Measurements from ENCODE around the gene ATG14.

ATG14 gene

DNA sequence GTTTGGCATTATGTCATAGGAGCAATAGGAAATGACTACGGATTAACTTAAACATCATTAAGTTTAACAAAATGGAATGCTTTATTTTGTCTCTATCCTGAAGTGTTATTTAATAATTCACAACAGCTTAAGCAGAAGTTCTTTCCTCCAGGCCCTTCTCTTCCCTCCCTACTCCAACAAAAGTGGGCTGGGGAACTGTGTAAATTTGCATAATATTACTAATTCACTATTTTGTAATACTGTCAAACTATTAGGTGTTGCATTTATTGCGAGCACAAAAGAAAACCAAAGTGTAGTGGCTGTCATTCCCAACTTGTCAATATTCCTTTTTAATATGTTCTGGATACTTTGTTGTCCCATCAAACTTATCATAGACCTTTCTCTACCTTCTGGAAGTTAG, 69.8 kb downstream of the ATG14 start:
- no peak overlapping the region for H3K23ac ChIP-seq (ENCODE audit: low read length in 2 of 2)
- no peaks in the 10 kb centered on the region for H3K4me1 ChIP-seq (ENCODE audit: control insufficient read depth, insufficient read depth, low read depth, low read length)
- no peaks in the 10 kb centered on the region for H3K27me3 ChIP-seq (ENCODE audit: control insufficient read depth in 1 of 2, insufficient read depth in 1 of 2, low read length in 2 of 2)
- no peak overlapping the region for H2AK5ac ChIP-seq (ENCODE audit: low read length, severe bottlenecking)
- H4K8ac ChIP-seq (ENCODE audit: low read length) = no peak overlapping the region
- H2BK5ac ChIP-seq (ENCODE audit: low read depth, low read length, poor library complexity, severe bottlenecking) = no peak overlapping the region
- no peak overlapping the region for H3K9ac ChIP-seq (ENCODE audit: low read length)
- no peak overlapping the region for H3K4me2 ChIP-seq (ENCODE audit: low read length, poor library complexity, severe bottlenecking)
- WGBS = no CpG with 5 or more reads among the region's 2 CpGs
- peaks cover 35% of the 10 kb centered on the region for H3K79me1 ChIP-seq (replicated peaks; ENCODE audit: low read length, poor library complexity, severe bottlenecking)
- no peak for DNase-seq
- no peak overlapping the region for H2AFZ ChIP-seq (ENCODE audit: low read depth, low read length)
- H3K18ac ChIP-seq (ENCODE audit: low read depth in 1 of 2, low read length in 2 of 2) = no peak overlapping the region
- no peak overlapping the region for H2BK15ac ChIP-seq (ENCODE audit: low read depth, poor library complexity, severe bottlenecking)
- no peak overlapping the region for H3K4ac ChIP-seq (ENCODE audit: low read depth in 1 of 2, low read length in 2 of 2)
- H3K4me3 ChIP-seq (ENCODE audit: insufficient read depth in 1 of 2, low read depth in 1 of 2, low read length in 2 of 2) = no peak overlapping the region
- H3K9me3 ChIP-seq (ENCODE audit: control insufficient read depth, low read length) = no peaks in the 10 kb centered on the region
- H4K91ac ChIP-seq (ENCODE audit: low read length) = no peak overlapping the region
- H3K36me3 ChIP-seq (ENCODE audit: control insufficient read depth in 1 of 2, insufficient read depth in 2 of 2, low read depth in 1 of 2, low read length in 2 of 2) = no peaks in the 10 kb centered on the region
- H3K14ac ChIP-seq (ENCODE audit: low read length in 2 of 2) = no peak overlapping the region
- no peak overlapping the region for H3K27ac ChIP-seq (ENCODE audit: low read length, poor library complexity, severe bottlenecking)
- H2BK120ac ChIP-seq (ENCODE audit: low read depth, low read length) = no peak overlapping the region
- no peak overlapping the region for H2BK12ac ChIP-seq (ENCODE audit: low read length in 2 of 2)

DNA sequence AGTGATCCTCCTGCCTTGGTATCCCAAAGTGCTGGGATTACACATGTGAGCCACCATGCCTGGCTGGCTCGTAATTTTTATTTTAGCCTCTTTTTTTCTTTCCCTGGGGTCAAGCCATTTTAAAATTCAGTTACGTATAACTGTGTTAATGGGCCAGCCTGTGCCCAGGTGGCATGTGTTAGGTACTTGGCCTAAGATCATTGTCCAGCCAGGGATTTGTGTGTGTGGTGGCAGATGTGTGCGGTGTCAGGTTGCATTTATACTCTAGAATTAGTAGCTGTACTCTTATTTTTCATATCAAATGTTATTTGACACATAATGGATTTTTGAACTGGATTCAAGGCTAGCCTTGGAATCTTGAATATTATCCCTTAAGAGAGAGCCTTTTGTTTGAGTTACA, 71.1 kb downstream of the ATG14 start:
- Histone ChIP-seq H3K4me2 (ENCODE audit: low read length, poor library complexity, severe bottlenecking) (no peak overlapping the region), H2BK5ac (ENCODE audit: low read depth, low read length, poor library complexity, severe bottlenecking) (no peak overlapping the region), H3K9me3 (ENCODE audit: control insufficient read depth, low read length) (no peaks in the 10 kb centered on the region), H2AFZ (ENCODE audit: low read depth, low read length) (no peak overlapping the region), H3K79me1 (replicated peaks; ENCODE audit: low read length, poor library complexity, severe bottlenecking) (peaks cover 33% of the 10 kb centered on the region), H3K27me3 (ENCODE audit: control insufficient read depth in 1 of 2, insufficient read depth in 1 of 2, low read length in 2 of 2) (no peaks in the 10 kb centered on the region), H3K4me3 (ENCODE audit: insufficient read depth in 1 of 2, low read depth in 1 of 2, low read length in 2 of 2) (no peak overlapping the region), H4K91ac (ENCODE audit: low read length) (no peak overlapping the region), H2BK15ac (ENCODE audit: low read depth, poor library complexity, severe bottlenecking) (no peak overlapping the region), H2BK12ac (ENCODE audit: low read length in 2 of 2) (no peak overlapping the region), H3K4ac (ENCODE audit: low read depth in 1 of 2, low read length in 2 of 2) (no peak overlapping the region), H3K18ac (ENCODE audit: low read depth in 1 of 2, low read length in 2 of 2) (no peak overlapping the region), H3K14ac (ENCODE audit: low read length in 2 of 2) (no peak overlapping the region), H3K9ac (ENCODE audit: low read length) (no peak overlapping the region), H3K23ac (ENCODE audit: low read length in 2 of 2) (no peak overlapping the region), H3K27ac (ENCODE audit: low read length, poor library complexity, severe bottlenecking) (no peak overlapping the region), H2AK5ac (ENCODE audit: low read length, severe bottlenecking) (no peak overlapping the region), H2BK120ac (ENCODE audit: low read depth, low read length) (no peak overlapping the region), H4K8ac (ENCODE audit: low read length) (no peak overlapping the region), H3K36me3 (ENCODE audit: control insufficient read depth in 1 of 2, insufficient read depth in 2 of 2, low read depth in 1 of 2, low read length in 2 of 2) (no peaks in the 10 kb centered on the region), H3K4me1 (ENCODE audit: control insufficient read depth, insufficient read depth, low read depth, low read length) (peaks cover 1% of the 10 kb centered on the region)
- no peak for DNase-seq
- 100% methylated on average over 1 of the region's 3 CpGs for WGBS

DNA sequence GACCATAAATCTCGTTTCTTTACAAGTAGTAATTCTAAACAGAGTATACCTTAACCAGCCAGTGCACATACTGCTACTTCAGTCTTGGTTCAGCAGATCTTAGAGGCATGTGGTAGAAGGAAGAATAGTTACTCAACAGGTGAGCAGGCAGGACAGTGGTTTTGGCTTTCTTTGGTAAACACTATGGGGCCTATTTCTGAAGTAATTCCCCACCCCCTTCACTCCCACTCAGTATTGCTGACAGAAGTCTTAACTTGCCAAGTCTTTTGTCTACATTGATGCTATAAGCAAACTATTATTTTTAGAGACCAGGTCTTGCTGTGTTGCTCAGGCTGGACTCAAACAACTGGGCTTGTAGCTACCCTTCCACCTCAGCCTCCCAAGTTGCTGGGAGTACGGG, 71.9 kb downstream of the ATG14 start:
- Histone ChIP-seq H3K18ac (ENCODE audit: low read depth in 1 of 2, low read length in 2 of 2) (no peak overlapping the region), H3K4ac (ENCODE audit: low read depth in 1 of 2, low read length in 2 of 2) (no peak overlapping the region), H3K4me2 (ENCODE audit: low read length, poor library complexity, severe bottlenecking) (no peak overlapping the region), H3K4me3 (ENCODE audit: insufficient read depth in 1 of 2, low read depth in 1 of 2, low read length in 2 of 2) (no peak overlapping the region), H4K91ac (ENCODE audit: low read length) (no peak overlapping the region), H3K27me3 (ENCODE audit: control insufficient read depth in 1 of 2, insufficient read depth in 1 of 2, low read length in 2 of 2) (no peaks in the 10 kb centered on the region), H3K79me1 (replicated peaks; ENCODE audit: low read length, poor library complexity, severe bottlenecking) (peaks cover 34% of the 10 kb centered on the region), H3K14ac (ENCODE audit: low read length in 2 of 2) (no peak overlapping the region), H3K23ac (ENCODE audit: low read length in 2 of 2) (no peak overlapping the region), H4K8ac (ENCODE audit: low read length) (no peak overlapping the region), H2AK5ac (ENCODE audit: low read length, severe bottlenecking) (no peak overlapping the region), H2BK12ac (ENCODE audit: low read length in 2 of 2) (no peak overlapping the region), H3K27ac (ENCODE audit: low read length, poor library complexity, severe bottlenecking) (no peak overlapping the region), H2BK15ac (ENCODE audit: low read depth, poor library complexity, severe bottlenecking) (no peak overlapping the region), H2BK5ac (ENCODE audit: low read depth, low read length, poor library complexity, severe bottlenecking) (no peak overlapping the region), H2AFZ (ENCODE audit: low read depth, low read length) (no peak overlapping the region), H2BK120ac (ENCODE audit: low read depth, low read length) (no peak overlapping the region), H3K9me3 (ENCODE audit: control insufficient read depth, low read length) (no peaks in the 10 kb centered on the region), H3K36me3 (ENCODE audit: control insufficient read depth in 1 of 2, insufficient read depth in 2 of 2, low read depth in 1 of 2, low read length in 2 of 2) (no peaks in the 10 kb centered on the region), H3K4me1 (ENCODE audit: control insufficient read depth, insufficient read depth, low read depth, low read length) (peaks cover 1% of the 10 kb centered on the region), H3K9ac (ENCODE audit: low read length) (no peak overlapping the region)
- WGBS = 0% methylated on average over 1 of the region's 2 CpGs
- DNase-seq = no peak

DNA sequence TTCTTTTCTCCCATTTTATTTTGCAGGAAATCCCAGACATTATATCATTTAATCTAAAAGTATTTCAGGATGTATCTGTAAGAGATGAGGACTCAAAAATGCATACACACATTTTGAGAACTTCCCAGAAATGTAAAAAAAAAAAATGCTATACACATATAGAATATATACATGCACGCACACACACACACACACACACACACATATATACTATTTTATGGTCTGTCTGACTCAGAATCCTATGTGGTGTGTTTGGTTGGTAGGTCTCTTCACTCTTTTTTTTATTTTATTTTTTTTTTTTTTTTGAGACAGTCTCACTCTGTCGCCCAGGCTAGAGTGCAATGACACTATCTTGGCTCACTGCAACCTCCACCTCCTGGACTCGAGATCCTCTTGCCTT, 74.9 kb downstream of the ATG14 start:
- Histone ChIP-seq H3K36me3 (ENCODE audit: control insufficient read depth in 1 of 2, insufficient read depth in 2 of 2, low read depth in 1 of 2, low read length in 2 of 2) (no peaks in the 10 kb centered on the region), H2BK120ac (ENCODE audit: low read depth, low read length) (no peak overlapping the region), H3K4me1 (ENCODE audit: control insufficient read depth, insufficient read depth, low read depth, low read length) (peaks cover 7% of the 10 kb centered on the region), H3K4me3 (ENCODE audit: insufficient read depth in 1 of 2, low read depth in 1 of 2, low read length in 2 of 2) (no peak overlapping the region), H3K4ac (ENCODE audit: low read depth in 1 of 2, low read length in 2 of 2) (no peak overlapping the region), H2BK12ac (ENCODE audit: low read length in 2 of 2) (no peak overlapping the region), H3K9me3 (ENCODE audit: control insufficient read depth, low read length) (no peaks in the 10 kb centered on the region), H3K4me2 (ENCODE audit: low read length, poor library complexity, severe bottlenecking) (no peak overlapping the region), H3K27ac (ENCODE audit: low read length, poor library complexity, severe bottlenecking) (no peak overlapping the region), H3K23ac (ENCODE audit: low read length in 2 of 2) (no peak overlapping the region), H2BK15ac (ENCODE audit: low read depth, poor library complexity, severe bottlenecking) (no peak overlapping the region), H3K79me1 (replicated peaks; ENCODE audit: low read length, poor library complexity, severe bottlenecking) (peaks cover 33% of the 10 kb centered on the region), H2AK5ac (ENCODE audit: low read length, severe bottlenecking) (no peak overlapping the region), H3K9ac (ENCODE audit: low read length) (no peak overlapping the region), H3K27me3 (ENCODE audit: control insufficient read depth in 1 of 2, insufficient read depth in 1 of 2, low read length in 2 of 2) (no peaks in the 10 kb centered on the region), H3K14ac (ENCODE audit: low read length in 2 of 2) (no peak overlapping the region), H3K18ac (ENCODE audit: low read depth in 1 of 2, low read length in 2 of 2) (no peak overlapping the region), H4K91ac (ENCODE audit: low read length) (no peak overlapping the region), H2BK5ac (ENCODE audit: low read depth, low read length, poor library complexity, severe bottlenecking) (no peak overlapping the region), H4K8ac (ENCODE audit: low read length) (no peak overlapping the region), H2AFZ (ENCODE audit: low read depth, low read length) (no peak overlapping the region)
- WGBS = 96% methylated on average over 2 of the region's 3 CpGs
- DNase-seq = no peak
